GM19351 (cell line): Measurements from ENCODE around the gene TTC19.

Source experiments
- ATAC-seq: cut with Tn5 transposase; IDR thresholded peaks from one replicate; pipeline ENCODE4 v1.9.1; 2021; ENCODE audit warnings: mild to moderate bottlenecking, moderate library complexity; ENCODE audit not compliant: unreplicated experiment

The TTC19 gene

GRCh38 chr17:15999141-15999973, at the start of gene TTC19, which contains the start of gene ZSWIM7:
TSS of gene TTC19 (plus strand) at chr17:15999824. CDS start at chr17:15999849, 25 bp downstream.
TSS of gene ZSWIM7 (minus strand) at chr17:15999704. CDS start at chr17:15999594, 110 bp downstream.
- peak; percentile 95 for ATAC-seq

GRCh38 chr17:15951368-15952047, 48.1 kb upstream of the TTC19 start:
- no peak for ATAC-seq

- no peak for ATAC-seq
Observed at GRCh38 chr17:15952048-15952532, 47.5 kb upstream of the TTC19 start.

GRCh38 chr17:15952916-15953790, 46.5 kb upstream of the TTC19 start:
- no peak for ATAC-seq

GRCh38 chr17:15954222-15954621, 45.4 kb upstream of the TTC19 start:
- ATAC-seq: no peak

GRCh38 chr17:15955793-15956541, 43.7 kb upstream of the TTC19 start:
- no peak for ATAC-seq

GRCh38 chr17:15957206-15957605, 42.4 kb upstream of the TTC19 start:
- no peak for ATAC-seq

- no peak for ATAC-seq
Observed at GRCh38 chr17:15957608-15958307, 41.9 kb upstream of the TTC19 start.

GRCh38 chr17:15958484-15958854, 41.2 kb upstream of the TTC19 start:
- no peak for ATAC-seq

GRCh38 chr17:15963670-15964110, 35.9 kb upstream of the TTC19 start:
- no peak for ATAC-seq

- ATAC-seq: no peak
Observed at GRCh38 chr17:15965528-15965927, 34.1 kb upstream of the TTC19 start.

GRCh38 chr17:15966183-15966878, 33.3 kb upstream of the TTC19 start:
- no peak for ATAC-seq

GRCh38 chr17:15966879-15967248, 32.8 kb upstream of the TTC19 start:
- no peak for ATAC-seq

GRCh38 chr17:15967706-15968399, 31.8 kb upstream of the TTC19 start:
- no peak for ATAC-seq

GRCh38 chr17:15969463-15969862, 30.2 kb upstream of the TTC19 start:
- no peak for ATAC-seq

GRCh38 chr17:15970500-15970899, 29.1 kb upstream of the TTC19 start:
- ATAC-seq: no peak

GRCh38 chr17:15971098-15971678, 28.4 kb upstream of the TTC19 start:
- ATAC-seq: no peak

GRCh38 chr17:15971882-15972281, 27.7 kb upstream of the TTC19 start:
- no peak for ATAC-seq
